Prostate gland (tissue), 2 donors: ENCODE data around the gene ANKRD12.

Experiments used
- CTCF ChIP-seq, 4 experiments: fragments of 200-600 bp in 2 of 4; fragments of 450-650 bp in 2 of 4; sonication (generic) in 2 of 4; IDR thresholded peaks; 1 replicate in 3 of 4; 2 replicates in 1 of 4; pipeline ENCODE4 v1.5.1; 2016 to 2019; ENCODE audit warnings: antibody characterized with exemption in 4 of 4, mild to moderate bottlenecking in 2 of 4, moderate library complexity in 2 of 4
- POLR2A ChIP-seq: fragments of 450-650 bp; IDR thresholded peaks from one replicate; pipeline ENCODE4 v1.6.1; 2016; ENCODE audit warnings: antibody characterized with exemption, mild to moderate bottlenecking

GRCh38 chr18:9095297-9096006, 41.1 kb upstream of the ANKRD12 start:
- no peak for TF ChIP-seq CTCF (IDR thresholded peaks at IDR 0.05)
- no peak for TF ChIP-seq POLR2A
